Suprapubic skin (tissue), 3 donors: ENCODE measurements around the gene ARHGEF7.

Source experiments
- CTCF ChIP-seq, 2 donors: fragments of 200-600 bp in 1 of 2; fragments of 450-650 bp in 1 of 2; sonication (generic) in 1 of 2; IDR thresholded peaks; one replicate each; pipeline ENCODE4 v1.5.1; 2016 to 2019; ENCODE audit warnings: antibody characterized with exemption in 2 of 2, mild to moderate bottlenecking in 1 of 2, moderate library complexity in 1 of 2
- POLR2A ChIP-seq, 2 donors: fragments of 450-650 bp; IDR thresholded peaks; one replicate each; pipeline ENCODE4 v1.6.1; 2017; ENCODE audit warnings: antibody characterized with exemption in 2 of 2, mild to moderate bottlenecking in 2 of 2, moderate library complexity in 2 of 2

GRCh38 chr13:111131611-111132010, 16.5 kb downstream of the ARHGEF7 start:
- TF ChIP-seq CTCF (IDR thresholded peaks at IDR 0.05): no peak
- TF ChIP-seq POLR2A (IDR thresholded peaks at IDR 0.05): no peak
